ENCODE results near the gene CDK5.

CDK5 gene

GRCh38 chr7:151071032-151071866 lies 13.6 kb upstream of the CDK5 start:
- no peak for DNase-seq

GRCh38 chr7:151070574-151070960 lies 12.9 kb upstream of the CDK5 start:
- no peak for DNase-seq

GRCh38 chr7:151069841-151070573 lies 12.3 kb upstream of the CDK5 start:
- DNase-seq: no peak

- no peak for DNase-seq
These were observed 10.5 kb upstream of the CDK5 start for GRCh38 chr7:151068069-151068773.

- DNase-seq: no peak
These were observed 8.7 kb upstream of the CDK5 start for GRCh38 chr7:151066273-151066974.

GRCh38 chr7:151065516-151065915 lies 7.8 kb upstream of the CDK5 start:
- DNase-seq: no peak

GRCh38 chr7:151064993-151065392 lies 7.3 kb upstream of the CDK5 start:
- no peak for DNase-seq

GRCh38 chr7:151064454-151064853 lies 6.8 kb upstream of the CDK5 start:
- DNase-seq: no peak

GRCh38 chr7:151063212-151063561 lies 5.5 kb upstream of the CDK5 start:
- no peak for DNase-seq

- DNase-seq: no peak
These were observed 4.9 kb upstream of the CDK5 start for GRCh38 chr7:151062399-151063211.

GRCh38 chr7:151062111-151062398 lies 4.4 kb upstream of the CDK5 start:
- DNase-seq: no peak

GRCh38 chr7:151061213-151062110 lies 3.8 kb upstream of the CDK5 start:
- DNase-seq: peak; percentile 80

GRCh38 chr7:151060416-151061212 lies 2.9 kb upstream of the CDK5 start:
- no peak for DNase-seq

GRCh38 chr7:151060113-151060415 lies 2.4 kb upstream of the CDK5 start:
- no peak for DNase-seq

- no peak for DNase-seq
These were observed 1.8 kb upstream of the CDK5 start, which contains the start of gene SLC4A2 for GRCh38 chr7:151059367-151060112. TSS of gene SLC4A2 (plus strand) at chr7:151059589. CDS start at chr7:151061988, 2,399 bp downstream.

GRCh38 chr7:151058781-151059366 lies 1.2 kb upstream of the CDK5 start:
- no peak for DNase-seq

GRCh38 chr7:151057989-151058780 lies 488 bp upstream of the CDK5 start:
- peak; percentile 99 for DNase-seq

GRCh38 chr7:151056666-151057505 lies 811 bp downstream of the CDK5 start:
- DNase-seq: no peak
